Ectodermal cell (in vitro differentiated cells): ENCODE data around the gene RPS21.
"Not testable (repeated sequence)": the region's sequence is repeated elsewhere in the genome, so short reads cannot be mapped to it uniquely, and the experiment has no call there.

Source experiments
- H3K27ac ChIP-seq: 2 replicates; pipeline ENCODE4 v1.7.0; 2013; ENCODE audit warnings: mild to moderate bottlenecking, low read depth, low read length; ENCODE audit not compliant: insufficient read depth, poor library complexity, severe bottlenecking
- H3K27me3 ChIP-seq: 2 replicates; pipeline ENCODE4 v1.7.0; 2013; ENCODE audit warnings: mild to moderate bottlenecking, low read length; ENCODE audit not compliant: insufficient read depth, control insufficient read depth, poor library complexity, severe bottlenecking
- H3K36me3 ChIP-seq: one replicate; pipeline ENCODE4 v1.7.0; 2013; ENCODE audit warnings: low read length; ENCODE audit not compliant: control insufficient read depth, insufficient read depth
- H3K4me1 ChIP-seq: one replicate; pipeline ENCODE4 v1.7.0; 2013; ENCODE audit warnings: low read length; ENCODE audit not compliant: control insufficient read depth, insufficient read depth
- H3K4me3 ChIP-seq: 2 replicates; pipeline ENCODE4 v1.7.0; 2013; ENCODE audit warnings: low read depth, low read length, control low read depth; ENCODE audit not compliant: insufficient read depth
- H3K9me3 ChIP-seq: 2 replicates; pipeline ENCODE4 v1.7.0; 2013; ENCODE audit warnings: mild to moderate bottlenecking, low read length, moderate library complexity; ENCODE audit not compliant: control insufficient read depth
- WGBS, 2 experiments: methylation state at CpG; one replicate each; pipeline ENCODE4 v1.1.7; 2013; ENCODE audit warnings: missing lambda C conversion rate in 2 of 2; 5-methylcytosine and 5-hydroxymethylcytosine counted together

The RPS21 gene

GRCh38 chr20:62372042-62372993 lies 14.6 kb upstream of the RPS21 start:
- Histone ChIP-seq H3K27me3 (peaks cover 10% of the 10 kb centered on the region), H3K9me3 (no peaks in the 10 kb centered on the region), H3K4me3 (no peak overlapping the region), H3K4me1 (peaks cover 51% of the 10 kb centered on the region), H3K36me3 (no peaks in the 10 kb centered on the region), H3K27ac (no peak overlapping the region)
- WGBS, 2 experiments: 88 to 89% methylated on average over 29 of the region's 29 CpGs

GRCh38 chr20:62373631-62374179 lies 13.2 kb upstream of the RPS21 start:
- not testable (repeated sequence) for H3K36me3 ChIP-seq, H3K9me3 ChIP-seq, H3K27ac ChIP-seq, H3K4me3 ChIP-seq, H3K27me3 ChIP-seq
- WGBS, 2 experiments: 88 to 89% methylated on average over 27 to 28 of the region's 40 CpGs
- peaks cover 44% of the 10 kb centered on the region for H3K4me1 ChIP-seq

GRCh38 chr20:62374331-62375152 lies 12.4 kb upstream of the RPS21 start:
- Histone ChIP-seq H3K27me3 (no peaks in the 10 kb centered on the region), H3K36me3 (no peaks in the 10 kb centered on the region), H3K9me3 (no peaks in the 10 kb centered on the region), H3K4me3 (no peak overlapping the region), H3K27ac (no peak overlapping the region), H3K4me1 (peaks cover 39% of the 10 kb centered on the region)
- 88 to 91% methylated on average over 24 of the region's 24 CpGs for WGBS, 2 experiments

GRCh38 chr20:62376112-62377063 lies 10.5 kb upstream of the RPS21 start:
- H3K27ac ChIP-seq: peak overlapping the region; percentile 55
- H3K4me1 ChIP-seq: peaks cover 25% of the 10 kb centered on the region
- 54% methylated on average over 26 of the region's 26 CpGs for WGBS, 2 experiments
- no peaks in the 10 kb centered on the region for H3K27me3 ChIP-seq
- H3K9me3 ChIP-seq: no peaks in the 10 kb centered on the region
- H3K4me3 ChIP-seq: no peak overlapping the region
- H3K36me3 ChIP-seq: no peaks in the 10 kb centered on the region

GRCh38 chr20:62377064-62377461 lies 9.8 kb upstream of the RPS21 start:
- no peaks in the 10 kb centered on the region for H3K27me3 ChIP-seq
- H3K27ac ChIP-seq: no peak overlapping the region
- H3K4me1 ChIP-seq: peaks cover 25% of the 10 kb centered on the region
- no peak overlapping the region for H3K4me3 ChIP-seq
- H3K9me3 ChIP-seq: no peaks in the 10 kb centered on the region
- WGBS, 2 experiments: 95% methylated on average over 17 of the region's 17 CpGs
- H3K36me3 ChIP-seq: peaks cover 3% of the 10 kb centered on the region

- H3K9me3 ChIP-seq: no peaks in the 10 kb centered on the region
- no peaks in the 10 kb centered on the region for H3K27me3 ChIP-seq
- H3K27ac ChIP-seq: no peak overlapping the region
- peaks cover 25% of the 10 kb centered on the region for H3K4me1 ChIP-seq
- H3K4me3 ChIP-seq: no peak overlapping the region
- WGBS, 2 experiments: 91 to 93% methylated on average over 15 of the region's 15 CpGs
- H3K36me3 ChIP-seq: peaks cover 4% of the 10 kb centered on the region
These were observed 9.2 kb upstream of the RPS21 start for GRCh38 chr20:62377615-62378178.

- Histone ChIP-seq H3K27ac (no peak overlapping the region), H3K4me1 (peaks cover 25% of the 10 kb centered on the region), H3K4me3 (no peak overlapping the region), H3K27me3 (no peaks in the 10 kb centered on the region), H3K9me3 (no peaks in the 10 kb centered on the region), H3K36me3 (peaks cover 4% of the 10 kb centered on the region)
- 87 to 88% methylated on average over 22 of the region's 22 CpGs for WGBS, 2 experiments
These were observed 8.7 kb upstream of the RPS21 start for GRCh38 chr20:62378215-62378614.

- Histone ChIP-seq H3K27ac (no peak overlapping the region), H3K27me3 (no peaks in the 10 kb centered on the region), H3K9me3 (no peaks in the 10 kb centered on the region), H3K36me3 (peaks cover 4% of the 10 kb centered on the region), H3K4me3 (no peak overlapping the region), H3K4me1 (peaks cover 18% of the 10 kb centered on the region)
- WGBS, 2 experiments: 86 to 87% methylated on average over 16 of the region's 16 CpGs
These were observed 5.6 kb upstream of the RPS21 start for GRCh38 chr20:62381202-62381797.

GRCh38 chr20:62381842-62382241 lies 5.1 kb upstream of the RPS21 start:
- Histone ChIP-seq H3K27ac (no peak overlapping the region), H3K4me1 (peaks cover 15% of the 10 kb centered on the region), H3K36me3 (peaks cover 4% of the 10 kb centered on the region), H3K9me3 (no peaks in the 10 kb centered on the region), H3K27me3 (no peaks in the 10 kb centered on the region), H3K4me3 (no peak overlapping the region)
- 93 to 95% methylated on average over 6 of the region's 6 CpGs for WGBS, 2 experiments
